Skeletal muscle tissue (tissue), 4 donors: ENCODE results near the gene GSTA4. TPM values are rescaled to one million over a fixed set of nuclear protein-coding genes. Genes with fewer than 3 reads are reported as not detected.
"Not testable (repeated sequence)": the region's sequence is repeated elsewhere in the genome, so short reads cannot be mapped to it uniquely, and the experiment has no call there.

ENCODE experiments used
- H3K27ac ChIP-seq: one replicate; pipeline ENCODE4 v1.7.0; 2013; ENCODE audit warnings: mild to moderate bottlenecking, low read depth, low read length, inconsistent platforms
- H3K27me3 ChIP-seq, 3 donors: one replicate each; pipeline ENCODE4 v1.7.0; 2013; ENCODE audit warnings: low read length in 3 of 3; ENCODE audit not compliant: control insufficient read depth in 3 of 3, insufficient read depth in 3 of 3
- H3K36me3 ChIP-seq, 3 donors: one replicate each; pipeline ENCODE4 v1.7.0; 2013; ENCODE audit warnings: low read length in 3 of 3; ENCODE audit not compliant: control insufficient read depth in 3 of 3, insufficient read depth in 3 of 3
- H3K4me1 ChIP-seq, 3 donors: one replicate each; pipeline ENCODE4 v1.7.0; 2013; ENCODE audit warnings: low read length in 3 of 3, mild to moderate bottlenecking in 3 of 3; ENCODE audit not compliant: control insufficient read depth in 3 of 3, insufficient read depth in 3 of 3
- H3K4me3 ChIP-seq, 3 donors: one replicate each; pipeline ENCODE4 v1.7.0; 2013; ENCODE audit warnings: low read length in 3 of 3
- H3K9ac ChIP-seq, 3 donors: one replicate each; pipeline ENCODE4 v1.7.0; 2013; ENCODE audit warnings: low read length in 3 of 3, mild to moderate bottlenecking in 3 of 3, moderate library complexity in 2 of 3, low read depth in 1 of 3
- H3K9me3 ChIP-seq, 3 donors: one replicate each; pipeline ENCODE4 v1.7.0; 2013; ENCODE audit warnings: low read length in 3 of 3; ENCODE audit not compliant: control insufficient read depth in 3 of 3
- total RNA-seq: library from RNA; depleted of rRNA; stranded (reverse); fragments of >200 nt; gene quantifications from one replicate; pipeline ENCODE4 v1.2.3, GENCODE V29; 2014
- donor health status: Osteomylitis.

GSTA4 gene, protein sequence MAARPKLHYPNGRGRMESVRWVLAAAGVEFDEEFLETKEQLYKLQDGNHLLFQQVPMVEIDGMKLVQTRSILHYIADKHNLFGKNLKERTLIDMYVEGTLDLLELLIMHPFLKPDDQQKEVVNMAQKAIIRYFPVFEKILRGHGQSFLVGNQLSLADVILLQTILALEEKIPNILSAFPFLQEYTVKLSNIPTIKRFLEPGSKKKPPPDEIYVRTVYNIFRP
- total RNA-seq, result 35.5 TPM

DNA sequence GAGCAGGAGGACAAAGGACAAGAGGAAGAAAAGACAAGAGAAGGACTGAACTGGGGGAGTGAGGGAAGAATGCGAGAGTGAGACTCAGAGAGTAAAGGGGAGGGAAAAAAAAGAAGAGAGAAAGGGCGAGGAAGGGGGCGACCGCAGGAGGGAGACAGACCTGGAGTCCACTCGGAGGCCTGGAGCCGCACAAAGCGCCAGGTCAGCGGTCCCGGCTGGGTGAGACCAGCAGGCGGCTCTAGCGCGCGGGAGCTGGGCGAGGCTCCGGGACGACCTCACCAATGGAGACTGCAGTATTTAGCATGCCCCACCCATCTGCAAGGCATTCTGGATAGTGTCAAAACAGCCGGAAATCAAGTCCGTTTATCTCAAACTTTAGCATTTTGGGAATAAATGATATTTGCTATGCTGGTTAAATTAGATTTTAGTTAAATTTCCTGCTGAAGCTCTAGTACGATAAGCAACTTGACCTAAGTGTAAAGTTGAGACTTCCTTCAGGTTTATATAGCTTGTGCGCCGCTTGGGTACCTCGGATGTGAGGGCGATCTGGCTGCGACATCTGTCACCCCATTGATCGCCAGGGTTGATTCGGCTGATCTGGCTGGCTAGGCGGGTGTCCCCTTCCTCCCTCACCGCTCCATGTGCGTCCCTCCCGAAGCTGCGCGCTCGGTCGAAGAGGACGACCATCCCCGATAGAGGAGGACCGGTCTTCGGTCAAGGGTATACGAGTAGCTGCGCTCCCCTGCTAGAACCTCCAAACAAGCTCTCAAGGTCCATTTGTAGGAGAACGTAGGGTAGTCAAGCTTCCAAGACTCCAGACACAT lies at the start of gene GSTA4:
Gene GSTA4, minus strand, starts transcription at position 196 of the 824 bp plus-strand sequence. CDS start 1,041 bp downstream, outside the sequence.
- H3K9ac ChIP-seq, result peak within 1 kb of the TSS; percentile 90 to 91 (median 90)
- H3K27me3 ChIP-seq, H3K4me1 ChIP-seq, H3K36me3 ChIP-seq, H3K9me3 ChIP-seq: not testable (repeated sequence)
- peak within 1 kb of the TSS; percentile 85 for H3K27ac ChIP-seq
- peak within 1 kb of the TSS; percentile 88 to 97 (median 90) for H3K4me3 ChIP-seq

DNA sequence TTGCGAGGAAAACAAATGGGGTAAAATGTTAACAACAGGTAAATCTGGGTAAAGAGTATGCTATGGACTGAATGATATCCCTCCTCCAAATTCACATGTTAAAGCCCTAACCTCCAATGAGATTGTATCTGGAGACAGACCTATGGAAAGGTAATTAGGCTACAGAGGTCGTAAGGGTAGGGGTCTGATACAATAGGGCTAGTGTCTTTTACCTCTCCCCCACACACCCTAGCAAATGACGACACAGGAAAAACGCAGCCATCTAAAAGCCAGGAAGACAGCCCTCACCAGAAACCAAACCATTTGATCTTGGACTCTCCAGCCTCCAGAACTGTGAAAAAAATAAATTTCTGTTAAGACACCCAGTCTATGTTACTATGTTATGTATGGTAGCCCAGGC lies 49.5 kb upstream of the GSTA4 start:
- no peak overlapping the region for H3K9ac ChIP-seq
- H3K27me3 ChIP-seq, result no peaks in the 10 kb centered on the region
- H3K4me1 ChIP-seq, result peaks cover 20 to 28% (median 21%) of the 10 kb centered on the region in 3 donors
- H3K4me3 ChIP-seq, result no peak overlapping the region
- H3K9me3 ChIP-seq, result no peaks in the 10 kb centered on the region
- H3K27ac ChIP-seq, result no peak overlapping the region
- H3K36me3 ChIP-seq, result peaks cover 17 to 18% (median 18%) of the 10 kb centered on the region in 3 donors

DNA sequence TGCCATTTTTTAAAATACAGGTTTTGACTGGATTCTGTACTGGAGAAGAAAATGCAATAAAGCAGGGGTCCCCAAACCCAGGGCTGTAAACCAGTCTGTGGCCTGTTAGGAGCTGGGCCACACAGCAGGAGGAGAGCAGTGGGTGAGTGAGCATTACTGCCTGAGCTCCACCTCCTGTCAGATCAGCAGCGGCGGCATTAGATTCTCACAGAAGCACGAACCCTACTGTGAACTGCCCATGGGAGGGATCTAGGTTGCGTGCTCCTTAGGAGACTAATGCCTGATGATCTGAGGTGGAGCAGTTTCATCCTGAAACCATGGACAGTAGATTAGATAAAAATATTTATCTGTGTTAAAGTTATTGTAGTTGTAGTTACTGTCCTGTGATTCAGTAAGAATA lies 49.0 kb upstream of the GSTA4 start:
- Histone ChIP-seq H3K9me3 (no peaks in the 10 kb centered on the region), H3K4me1 (peaks cover 20 to 24% (median 21%) of the 10 kb centered on the region in 3 donors), H3K9ac (no peak overlapping the region), H3K27ac (peak overlapping the region; percentile 5), H3K27me3 (no peaks in the 10 kb centered on the region), H3K36me3 (peaks cover 20 to 22% (median 22%) of the 10 kb centered on the region in 3 donors), H3K4me3 (no peak overlapping the region)

DNA sequence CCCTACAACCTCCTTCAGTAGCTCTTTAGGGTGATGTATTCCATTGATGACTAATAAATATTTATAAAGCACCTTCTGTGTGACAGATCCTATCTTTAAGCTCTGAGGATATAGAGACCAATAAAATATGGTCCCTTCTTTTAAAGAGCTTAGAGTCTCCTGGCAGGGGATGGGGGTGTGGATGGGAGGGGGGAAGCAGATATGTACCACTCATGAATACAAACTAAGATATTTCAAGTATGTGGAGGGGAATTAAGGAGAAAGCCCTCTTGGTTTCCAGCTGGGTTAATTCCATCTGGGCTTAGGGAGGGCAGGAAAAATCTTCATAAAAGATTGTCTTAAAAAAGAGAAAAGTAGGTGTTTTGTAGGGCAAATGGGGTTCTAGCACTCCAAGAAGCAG lies 48.5 kb upstream of the GSTA4 start:
- Histone ChIP-seq H3K27ac (peak overlapping the region; percentile 5), H3K36me3 (peaks cover 20 to 26% (median 25%) of the 10 kb centered on the region in 3 donors), H3K9ac (no peak overlapping the region), H3K27me3 (no peaks in the 10 kb centered on the region), H3K4me3 (no peak overlapping the region), H3K4me1 (peaks cover 20 to 24% (median 21%) of the 10 kb centered on the region in 3 donors), H3K9me3 (no peaks in the 10 kb centered on the region)

DNA sequence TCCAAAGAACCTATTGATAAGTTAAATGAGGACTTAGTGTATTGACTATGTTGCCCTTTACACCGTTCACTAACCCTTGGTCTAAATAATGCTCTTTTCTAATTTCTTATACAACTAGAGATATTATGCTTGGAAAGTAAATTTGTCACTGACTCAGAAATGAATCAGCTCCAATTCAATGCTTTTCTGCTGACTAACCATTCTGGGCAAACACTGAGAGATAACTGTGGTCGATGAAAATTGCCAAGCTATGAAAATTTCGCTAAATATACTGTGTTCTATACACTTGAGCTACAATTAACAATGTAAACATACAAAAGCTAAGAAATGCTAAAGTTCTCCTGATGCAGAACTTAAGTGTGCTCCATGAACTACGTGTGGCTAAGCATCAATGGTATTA lies 47.0 kb upstream of the GSTA4 start:
- Histone ChIP-seq H3K4me3 (no peak overlapping the region), H3K27me3 (no peaks in the 10 kb centered on the region), H3K36me3 (peaks cover 20 to 31% (median 27%) of the 10 kb centered on the region in 3 donors), H3K4me1 (peaks cover 20 to 24% (median 21%) of the 10 kb centered on the region in 3 donors), H3K9ac (no peak overlapping the region), H3K9me3 (no peaks in the 10 kb centered on the region), H3K27ac (peak overlapping the region; percentile 57)

DNA sequence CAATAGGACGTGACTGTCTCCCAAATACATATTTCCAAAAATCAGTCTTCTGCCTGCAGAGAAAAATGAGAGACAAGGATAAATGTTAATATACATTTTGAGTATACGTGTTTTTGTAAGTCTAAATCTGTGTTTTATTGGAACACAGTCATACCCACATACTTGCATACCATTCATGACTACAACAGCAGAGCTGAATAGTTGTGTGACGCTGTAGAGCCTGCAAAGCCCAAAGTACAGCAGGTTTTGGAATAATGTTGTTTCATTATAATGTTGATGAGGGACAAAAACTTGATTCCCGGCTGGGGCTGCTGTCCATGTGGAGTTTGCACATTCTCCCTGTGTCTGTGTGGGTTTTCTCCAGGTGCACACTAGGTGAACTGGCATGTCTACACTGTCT lies 46.3 kb upstream of the GSTA4 start:
- H3K27ac ChIP-seq, result no peak overlapping the region
- peaks cover 20 to 35% (median 27%) of the 10 kb centered on the region in 3 donors for H3K36me3 ChIP-seq
- no peak overlapping the region for H3K9ac ChIP-seq
- no peaks in the 10 kb centered on the region for H3K9me3 ChIP-seq
- no peak overlapping the region for H3K4me3 ChIP-seq
- H3K27me3 ChIP-seq, result no peaks in the 10 kb centered on the region
- H3K4me1 ChIP-seq, result peaks cover 20 to 24% (median 21%) of the 10 kb centered on the region in 3 donors

DNA sequence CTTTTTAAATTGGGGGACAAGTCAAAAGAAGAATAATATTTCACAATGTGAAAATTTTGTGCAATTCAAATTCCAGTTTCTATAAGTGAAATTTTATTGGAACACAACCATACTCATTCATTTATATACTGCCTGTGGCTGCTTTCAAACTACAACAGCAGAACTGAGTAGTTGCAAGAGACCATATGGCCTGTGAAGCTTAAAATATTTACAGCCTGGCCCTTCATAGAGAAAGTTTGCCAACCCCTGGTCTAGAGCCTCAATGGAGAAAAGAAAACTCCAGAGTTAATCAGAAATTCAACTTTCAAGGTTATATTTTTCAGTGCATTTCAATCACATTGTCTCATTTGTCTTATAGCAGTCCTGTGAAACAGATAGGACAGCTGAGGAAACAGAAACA lies 43.5 kb upstream of the GSTA4 start:
- no peaks in the 10 kb centered on the region for H3K27me3 ChIP-seq
- peaks cover 19 to 34% (median 27%) of the 10 kb centered on the region in 3 donors for H3K4me1 ChIP-seq
- no peak overlapping the region for H3K4me3 ChIP-seq
- peaks cover 35 to 47% (median 35%) of the 10 kb centered on the region in 3 donors for H3K36me3 ChIP-seq
- no peak overlapping the region for H3K9ac ChIP-seq
- H3K27ac ChIP-seq, result no peak overlapping the region
- H3K9me3 ChIP-seq, result no peaks in the 10 kb centered on the region

DNA sequence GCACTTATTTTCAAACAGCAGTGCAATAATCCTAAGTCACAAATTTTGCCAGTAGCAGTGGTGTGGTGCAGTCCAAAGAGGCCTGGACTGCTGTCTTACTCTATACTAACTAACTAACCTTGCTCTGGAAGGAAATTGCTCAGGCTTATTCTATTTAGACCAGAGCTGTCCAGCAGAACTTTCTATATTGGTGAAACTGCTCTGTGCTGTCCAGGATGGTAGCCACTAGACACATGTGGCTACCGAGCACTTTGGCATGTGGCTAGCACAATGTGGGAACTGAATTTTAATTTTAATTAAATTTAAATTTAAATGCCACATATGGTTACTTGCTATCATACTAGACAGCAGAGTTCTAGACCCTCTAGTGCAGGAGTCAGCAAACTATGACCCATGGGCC lies 43.1 kb upstream of the GSTA4 start:
- no peak overlapping the region for H3K4me3 ChIP-seq
- no peaks in the 10 kb centered on the region for H3K9me3 ChIP-seq
- peaks cover 19 to 35% (median 27%) of the 10 kb centered on the region in 3 donors for H3K4me1 ChIP-seq
- peaks cover 35 to 47% (median 35%) of the 10 kb centered on the region in 3 donors for H3K36me3 ChIP-seq
- no peak overlapping the region for H3K9ac ChIP-seq
- H3K27me3 ChIP-seq, result no peaks in the 10 kb centered on the region
- H3K27ac ChIP-seq, result no peak overlapping the region

DNA sequence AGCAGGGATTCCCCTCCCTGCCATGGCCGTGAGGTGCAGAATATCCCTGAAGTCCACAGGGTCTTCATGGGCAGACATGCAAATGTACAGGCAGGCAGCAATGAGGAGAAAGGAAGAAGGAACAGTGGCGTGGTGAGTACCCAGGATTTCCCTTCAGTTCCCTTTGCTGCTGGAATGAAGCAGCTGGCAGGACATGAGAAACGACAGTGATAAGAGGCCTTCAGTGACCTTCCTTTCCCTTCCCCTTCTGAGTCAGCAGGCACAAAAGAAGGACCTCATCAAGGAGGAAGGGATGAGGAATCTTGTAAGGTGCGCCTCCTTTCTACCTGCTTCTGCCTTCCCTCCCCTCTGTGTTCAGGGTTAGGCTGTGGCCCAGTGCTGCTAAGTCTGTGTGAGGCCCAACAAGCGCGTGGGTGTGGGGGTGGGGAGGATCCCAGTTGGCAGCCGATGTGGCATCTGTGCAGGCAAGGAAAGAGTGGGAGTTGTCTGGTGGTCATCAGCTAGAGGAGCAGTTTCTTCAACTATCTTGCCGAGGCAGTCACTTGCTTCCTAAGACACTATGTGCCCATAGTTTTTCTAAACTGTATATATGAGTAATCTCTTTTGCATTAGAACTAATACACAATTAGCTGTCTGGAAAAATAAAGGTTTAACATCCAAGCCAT lies 40.6 kb upstream of the GSTA4 start:
- H3K4me1 ChIP-seq, result peaks cover 13 to 24% (median 20%) of the 10 kb centered on the region in 3 donors
- H3K27ac ChIP-seq, result no peak overlapping the region
- no peaks in the 10 kb centered on the region for H3K27me3 ChIP-seq
- no peaks in the 10 kb centered on the region for H3K9me3 ChIP-seq
- peaks cover 28 to 47% (median 33%) of the 10 kb centered on the region in 3 donors for H3K36me3 ChIP-seq
- H3K9ac ChIP-seq, result no peak overlapping the region
- H3K4me3 ChIP-seq, result no peak overlapping the region
